Parathyroid adenoma (tissue), 2 donors: ENCODE results near the gene MCM7.

Experiments used
- H2AFZ ChIP-seq: fragments of 300-600 bp; sonication (generic); one replicate; pipeline ENCODE4 v1.7.0; 2017; ENCODE audit warnings: antibody characterized with exemption, mild to moderate bottlenecking
- H3K27ac ChIP-seq: fragments of 300-600 bp; sonication (generic); one replicate; pipeline ENCODE4 v1.7.0; 2017
- H3K27me3 ChIP-seq: fragments of 300-600 bp; sonication (generic); one replicate; pipeline ENCODE4 v1.7.0; 2017; ENCODE audit warnings: low read length; ENCODE audit not compliant: control insufficient read depth, insufficient read depth
- H3K36me3 ChIP-seq: fragments of 300-600 bp; sonication (generic); one replicate; pipeline ENCODE4 v1.7.0; 2017; ENCODE audit warnings: low read length; ENCODE audit not compliant: control insufficient read depth, insufficient read depth
- H3K4me1 ChIP-seq: fragments of 300-600 bp; sonication (generic); one replicate; pipeline ENCODE4 v1.7.0; 2017; ENCODE audit warnings: control low read depth
- H3K4me2 ChIP-seq: fragments of 300-600 bp; sonication (generic); one replicate; pipeline ENCODE4 v1.7.0; 2017; ENCODE audit warnings: low read length
- H3K4me3 ChIP-seq: fragments of 300-600 bp; sonication (generic); one replicate; pipeline ENCODE4 v1.7.0; 2017; ENCODE audit warnings: low read depth, low read length
- H3K79me2 ChIP-seq: fragments of 300-600 bp; sonication (generic); one replicate; pipeline ENCODE4 v1.7.0; 2017; ENCODE audit warnings: control low read depth
- H3K9ac ChIP-seq: fragments of 300-600 bp; sonication (generic); one replicate; pipeline ENCODE4 v1.7.0; 2017; ENCODE audit warnings: mild to moderate bottlenecking
- H3K9me3 ChIP-seq: fragments of 300-600 bp; sonication (generic); one replicate; pipeline ENCODE4 v1.7.0; 2017; ENCODE audit warnings: low read length; ENCODE audit not compliant: control insufficient read depth
- TF ChIP-seq, protein P1 (sequence below): fragments of 300-600 bp; sonication (generic); IDR thresholded peaks from one replicate; pipeline ENCODE4 v1.7.0; 2017; ENCODE audit warnings: antibody characterized with exemption, mild to moderate bottlenecking
- donor health status: primary hyperparathyroidism.

Gene MCM7

DNA sequence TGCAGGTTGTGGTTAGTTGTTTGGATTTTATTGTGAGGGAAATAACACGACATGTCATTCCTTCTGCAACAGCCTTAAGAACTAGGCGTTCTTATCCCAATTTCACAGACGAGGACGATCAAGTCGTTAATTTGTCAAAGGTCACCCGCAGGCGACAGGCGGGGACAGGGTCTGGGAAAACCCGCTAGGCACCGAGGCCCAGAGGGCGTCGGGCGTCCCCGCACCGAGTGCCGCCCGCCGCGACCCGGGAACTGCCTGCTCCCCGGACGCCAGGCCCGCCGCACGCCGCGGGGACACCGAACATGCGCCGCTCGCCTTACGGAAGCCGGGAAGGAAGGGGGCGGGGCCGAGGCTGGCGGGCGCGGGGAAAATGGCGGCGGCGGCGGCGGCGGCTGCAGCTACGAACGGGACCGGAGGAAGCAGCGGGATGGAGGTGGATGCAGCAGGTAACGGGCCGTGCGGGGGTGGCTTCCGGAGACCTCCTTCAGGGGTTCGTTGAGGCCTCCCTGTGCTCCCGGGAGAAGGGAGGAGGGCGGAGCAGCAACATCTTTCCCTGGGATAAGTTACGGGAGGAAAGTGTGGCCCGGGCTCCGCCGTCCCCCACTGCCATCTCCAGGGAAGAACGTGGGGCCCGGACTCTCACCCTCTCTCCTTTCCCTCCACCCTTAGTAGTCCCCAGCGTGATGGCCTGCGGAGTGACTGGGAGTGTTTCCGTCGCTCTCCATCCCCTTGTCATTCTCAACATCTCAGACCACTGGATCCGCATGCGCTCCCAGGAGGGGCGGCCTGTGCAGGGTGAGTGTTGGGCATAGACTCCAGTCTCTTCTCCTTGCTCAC lies 12.4 kb downstream of the MCM7 start, which contains the start of gene COPS6:
COPS6 (plus strand) TSS at position 349 of the 837 bp plus-strand sequence; CDS start at position 371, 22 bp downstream.
- Histone ChIP-seq H3K4me3 (peak within 1 kb of the TSS; percentile 71), H3K36me3 (no peaks in the 10 kb centered on the region), H3K9ac (peak within 1 kb of the TSS; percentile 48), H3K4me2 (peak within 1 kb of the TSS; percentile 88), H3K4me1 (peaks cover 11% of the 10 kb centered on the region), H3K27me3 (no peaks in the 10 kb centered on the region), H2AFZ (peak within 1 kb of the TSS; percentile 85), H3K9me3 (no peaks in the 10 kb centered on the region), H3K79me2 (no peaks in the 10 kb centered on the region), H3K27ac (peak within 1 kb of the TSS; percentile 87)
- TF ChIP-seq, protein P1, sequence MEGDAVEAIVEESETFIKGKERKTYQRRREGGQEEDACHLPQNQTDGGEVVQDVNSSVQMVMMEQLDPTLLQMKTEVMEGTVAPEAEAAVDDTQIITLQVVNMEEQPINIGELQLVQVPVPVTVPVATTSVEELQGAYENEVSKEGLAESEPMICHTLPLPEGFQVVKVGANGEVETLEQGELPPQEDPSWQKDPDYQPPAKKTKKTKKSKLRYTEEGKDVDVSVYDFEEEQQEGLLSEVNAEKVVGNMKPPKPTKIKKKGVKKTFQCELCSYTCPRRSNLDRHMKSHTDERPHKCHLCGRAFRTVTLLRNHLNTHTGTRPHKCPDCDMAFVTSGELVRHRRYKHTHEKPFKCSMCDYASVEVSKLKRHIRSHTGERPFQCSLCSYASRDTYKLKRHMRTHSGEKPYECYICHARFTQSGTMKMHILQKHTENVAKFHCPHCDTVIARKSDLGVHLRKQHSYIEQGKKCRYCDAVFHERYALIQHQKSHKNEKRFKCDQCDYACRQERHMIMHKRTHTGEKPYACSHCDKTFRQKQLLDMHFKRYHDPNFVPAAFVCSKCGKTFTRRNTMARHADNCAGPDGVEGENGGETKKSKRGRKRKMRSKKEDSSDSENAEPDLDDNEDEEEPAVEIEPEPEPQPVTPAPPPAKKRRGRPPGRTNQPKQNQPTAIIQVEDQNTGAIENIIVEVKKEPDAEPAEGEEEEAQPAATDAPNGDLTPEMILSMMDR = peak; percentile 9

DNA sequence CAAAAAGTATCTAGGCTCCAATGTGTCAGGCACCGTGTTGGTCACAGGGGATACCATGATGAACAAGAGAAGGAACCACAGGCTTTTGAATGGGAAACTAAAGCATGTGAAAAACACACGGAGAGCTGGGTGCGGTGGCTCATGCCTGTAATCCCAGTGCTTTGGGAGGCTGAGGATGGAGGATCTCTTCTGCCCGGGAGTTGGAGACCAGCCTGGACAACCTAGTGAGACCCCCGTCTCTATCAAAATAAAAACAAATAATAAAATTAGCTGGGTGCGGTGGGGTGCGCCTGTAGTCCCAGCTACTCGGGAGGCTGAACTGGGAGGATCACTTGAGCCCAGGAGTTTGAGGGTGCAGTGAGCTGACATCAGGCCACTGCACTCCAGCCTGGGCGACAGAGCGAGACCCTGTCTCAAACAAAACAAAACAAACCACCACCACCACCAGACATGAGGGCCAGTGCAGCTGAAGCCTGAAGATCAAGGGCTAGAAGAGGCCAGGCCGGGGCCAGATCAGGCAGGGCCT lies 13.0 kb downstream of the MCM7 start:
- H2AFZ ChIP-seq = peak overlapping the region; percentile 85
- no peaks in the 10 kb centered on the region for H3K36me3 ChIP-seq
- no peaks in the 10 kb centered on the region for H3K27me3 ChIP-seq
- peak overlapping the region; percentile 87 for H3K27ac ChIP-seq
- H3K9ac ChIP-seq = peak overlapping the region; percentile 48
- TF ChIP-seq, protein P1 = no peak
- H3K79me2 ChIP-seq = no peaks in the 10 kb centered on the region
- H3K4me1 ChIP-seq = peaks cover 11% of the 10 kb centered on the region
- H3K4me3 ChIP-seq = peak overlapping the region; percentile 71
- peak overlapping the region; percentile 88 for H3K4me2 ChIP-seq
- H3K9me3 ChIP-seq = no peaks in the 10 kb centered on the region

DNA sequence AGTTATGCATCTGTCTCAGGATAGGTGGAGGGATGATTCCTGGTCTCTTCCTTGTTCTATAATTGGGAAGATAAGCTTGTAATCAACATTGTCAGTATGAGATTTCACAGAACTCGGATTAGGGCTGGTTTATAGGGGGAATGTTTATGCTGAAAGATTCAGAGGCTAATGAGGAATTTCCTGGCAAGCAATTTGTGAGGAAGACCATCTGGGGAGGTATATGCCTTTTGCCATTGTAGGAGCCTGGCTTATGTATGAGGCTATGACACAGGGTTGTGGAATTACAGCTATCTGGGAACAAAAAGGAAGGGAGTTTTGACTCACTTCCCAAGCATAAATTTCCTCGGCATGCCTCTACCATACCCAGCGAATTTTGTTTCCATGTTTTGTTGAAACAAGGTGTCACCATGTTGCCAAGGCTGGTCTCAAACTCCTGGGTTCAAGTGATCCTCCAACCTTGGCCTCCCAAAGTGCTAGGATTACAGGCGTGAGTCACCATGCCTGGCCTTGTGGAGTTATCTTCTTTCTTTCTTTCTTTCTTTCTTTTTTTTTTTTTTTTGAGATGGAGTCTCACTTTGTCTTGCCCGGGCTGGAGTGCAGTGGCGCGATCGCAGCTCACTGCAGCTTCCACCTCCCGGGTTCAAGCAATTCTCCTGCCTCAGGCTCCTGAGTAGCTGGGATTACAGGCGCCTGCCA lies 14.0 kb downstream of the MCM7 start:
- H3K9me3 ChIP-seq = no peaks in the 10 kb centered on the region
- H2AFZ ChIP-seq = no peak overlapping the region
- no peak overlapping the region for H3K27ac ChIP-seq
- H3K27me3 ChIP-seq = no peaks in the 10 kb centered on the region
- H3K4me3 ChIP-seq = no peak overlapping the region
- TF ChIP-seq, protein P1 = no peak
- H3K4me1 ChIP-seq = peaks cover 18% of the 10 kb centered on the region
- no peaks in the 10 kb centered on the region for H3K36me3 ChIP-seq
- H3K79me2 ChIP-seq = no peaks in the 10 kb centered on the region
- no peak overlapping the region for H3K4me2 ChIP-seq
- no peak overlapping the region for H3K9ac ChIP-seq

DNA sequence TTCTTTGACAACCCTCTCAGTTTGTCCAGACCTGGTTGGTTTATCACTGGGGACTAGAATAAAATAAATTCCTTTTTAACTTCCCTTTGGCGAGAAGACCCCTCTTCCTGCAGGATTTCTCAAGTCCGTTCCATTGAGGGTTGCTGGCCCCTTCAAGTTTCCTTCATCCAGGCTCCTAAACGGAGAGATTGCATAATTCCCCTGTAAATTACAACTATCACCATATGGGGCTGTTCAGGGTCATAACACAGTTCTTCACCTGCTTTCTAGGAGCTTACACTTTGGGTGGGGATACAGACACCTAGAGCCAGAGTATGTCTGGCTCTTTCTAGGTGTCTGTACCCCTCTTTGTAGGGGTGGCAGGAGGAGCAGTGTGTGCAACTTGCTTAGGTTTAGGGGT lies 15.7 kb downstream of the MCM7 start:
- H2AFZ ChIP-seq = no peak overlapping the region
- H3K4me1 ChIP-seq = peaks cover 19% of the 10 kb centered on the region
- H3K79me2 ChIP-seq = peaks cover 7% of the 10 kb centered on the region
- H3K27me3 ChIP-seq = no peaks in the 10 kb centered on the region
- TF ChIP-seq, protein P1 = no peak
- no peak overlapping the region for H3K4me3 ChIP-seq
- no peak overlapping the region for H3K4me2 ChIP-seq
- no peaks in the 10 kb centered on the region for H3K9me3 ChIP-seq
- no peak overlapping the region for H3K9ac ChIP-seq
- H3K36me3 ChIP-seq = no peaks in the 10 kb centered on the region
- no peak overlapping the region for H3K27ac ChIP-seq
